GM12875 (cell line): ENCODE data around the gene DOCK2.

Experiments
- H3K4me3 ChIP-seq: one replicate; pipeline ENCODE4 v1.5.1; 2011; ENCODE audit warnings: low read depth, low read length, control low read depth
- TF ChIP-seq, protein P1 (sequence below): IDR thresholded peaks from 2 replicates; pipeline ENCODE4 v1.5.1; 2011; ENCODE audit warnings: low read depth, mild to moderate bottlenecking, control low read depth, inconsistent platforms, low read length, moderate library complexity, borderline replicate concordance; ENCODE audit not compliant: insufficient read depth

Gene DOCK2

DNA sequence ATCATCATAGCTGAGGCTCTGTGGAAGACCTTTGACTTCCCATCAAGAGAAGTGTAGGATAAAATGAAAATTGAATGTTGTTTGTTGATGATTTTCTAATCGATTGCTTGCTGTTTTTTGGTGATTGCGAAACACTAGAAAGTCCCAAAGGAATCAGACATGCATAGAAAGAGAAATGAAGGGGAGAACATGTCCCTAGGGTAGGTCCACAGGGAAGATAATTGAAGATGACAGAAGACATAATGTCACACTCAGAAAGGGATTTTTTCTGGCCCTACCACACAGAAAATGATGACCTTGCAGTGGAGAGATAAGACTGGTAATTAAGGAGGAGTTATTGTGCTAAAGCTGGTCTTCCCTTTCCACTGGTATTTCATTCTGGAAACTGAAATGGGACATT, 280.4 kb downstream of the DOCK2 start:
- TF ChIP-seq, protein P1, sequence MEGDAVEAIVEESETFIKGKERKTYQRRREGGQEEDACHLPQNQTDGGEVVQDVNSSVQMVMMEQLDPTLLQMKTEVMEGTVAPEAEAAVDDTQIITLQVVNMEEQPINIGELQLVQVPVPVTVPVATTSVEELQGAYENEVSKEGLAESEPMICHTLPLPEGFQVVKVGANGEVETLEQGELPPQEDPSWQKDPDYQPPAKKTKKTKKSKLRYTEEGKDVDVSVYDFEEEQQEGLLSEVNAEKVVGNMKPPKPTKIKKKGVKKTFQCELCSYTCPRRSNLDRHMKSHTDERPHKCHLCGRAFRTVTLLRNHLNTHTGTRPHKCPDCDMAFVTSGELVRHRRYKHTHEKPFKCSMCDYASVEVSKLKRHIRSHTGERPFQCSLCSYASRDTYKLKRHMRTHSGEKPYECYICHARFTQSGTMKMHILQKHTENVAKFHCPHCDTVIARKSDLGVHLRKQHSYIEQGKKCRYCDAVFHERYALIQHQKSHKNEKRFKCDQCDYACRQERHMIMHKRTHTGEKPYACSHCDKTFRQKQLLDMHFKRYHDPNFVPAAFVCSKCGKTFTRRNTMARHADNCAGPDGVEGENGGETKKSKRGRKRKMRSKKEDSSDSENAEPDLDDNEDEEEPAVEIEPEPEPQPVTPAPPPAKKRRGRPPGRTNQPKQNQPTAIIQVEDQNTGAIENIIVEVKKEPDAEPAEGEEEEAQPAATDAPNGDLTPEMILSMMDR = no peak
- H3K4me3 ChIP-seq = no peak overlapping the region

DNA sequence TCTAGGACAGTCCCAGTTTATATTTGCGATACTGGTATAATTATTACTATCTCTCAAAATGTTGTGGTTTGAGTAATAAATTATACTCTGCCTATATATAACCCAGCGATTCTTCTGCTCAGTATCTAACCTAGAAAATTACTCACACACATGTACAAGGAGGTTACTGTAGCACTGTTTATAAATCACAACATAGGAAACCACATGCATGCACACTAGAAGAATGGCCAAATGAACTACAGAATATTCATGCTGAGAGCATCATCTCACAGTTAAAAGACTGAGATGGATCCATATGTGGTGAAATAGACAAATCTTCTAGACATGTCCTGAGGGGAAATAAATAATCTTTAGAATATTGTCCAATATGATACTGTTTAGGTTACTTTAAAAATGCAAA, 281.2 kb downstream of the DOCK2 start:
- TF ChIP-seq, protein P1 = no peak
- no peak overlapping the region for H3K4me3 ChIP-seq

DNA sequence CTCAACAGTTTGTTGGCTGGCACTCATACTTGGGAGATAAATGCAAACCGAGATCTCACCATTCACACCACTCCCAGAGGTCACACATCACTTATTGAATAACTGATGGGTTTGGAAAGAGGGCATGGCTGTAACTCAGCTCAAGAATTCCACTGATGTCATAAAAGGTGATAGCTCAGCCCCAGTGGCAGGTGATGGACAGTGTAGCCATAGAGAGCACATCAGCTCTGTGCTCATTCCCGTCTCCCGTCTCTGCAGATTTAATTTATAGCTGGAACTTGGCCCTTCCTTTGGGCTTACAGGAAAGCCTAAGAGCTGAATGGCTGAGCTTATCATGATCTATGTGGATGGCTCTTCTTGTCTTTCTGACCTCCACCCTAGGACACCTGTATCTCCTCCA, 283.4 kb downstream of the DOCK2 start:
- no peak overlapping the region for H3K4me3 ChIP-seq
- TF ChIP-seq, protein P1 = no peak

DNA sequence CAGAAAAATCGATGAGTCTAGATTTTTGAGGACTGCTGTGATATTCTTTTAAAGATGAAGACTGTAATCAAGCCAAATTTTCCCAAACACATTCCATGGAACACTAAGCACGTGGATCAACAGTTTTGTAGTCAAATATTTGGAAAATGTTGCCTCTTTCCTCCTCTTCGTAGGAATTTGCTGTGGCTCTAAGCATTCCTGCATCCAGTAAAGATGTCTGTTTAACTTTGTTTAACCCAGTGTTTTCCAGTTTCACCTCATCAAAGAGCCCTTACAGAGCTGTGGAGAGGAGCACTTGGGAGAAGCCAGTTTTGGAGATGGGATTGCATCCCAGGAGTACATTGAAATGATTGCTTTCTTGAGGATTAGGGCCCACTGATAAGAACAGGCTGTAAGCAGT, 284.3 kb downstream of the DOCK2 start:
- TF ChIP-seq, protein P1 = no peak
- H3K4me3 ChIP-seq = no peak overlapping the region

DNA sequence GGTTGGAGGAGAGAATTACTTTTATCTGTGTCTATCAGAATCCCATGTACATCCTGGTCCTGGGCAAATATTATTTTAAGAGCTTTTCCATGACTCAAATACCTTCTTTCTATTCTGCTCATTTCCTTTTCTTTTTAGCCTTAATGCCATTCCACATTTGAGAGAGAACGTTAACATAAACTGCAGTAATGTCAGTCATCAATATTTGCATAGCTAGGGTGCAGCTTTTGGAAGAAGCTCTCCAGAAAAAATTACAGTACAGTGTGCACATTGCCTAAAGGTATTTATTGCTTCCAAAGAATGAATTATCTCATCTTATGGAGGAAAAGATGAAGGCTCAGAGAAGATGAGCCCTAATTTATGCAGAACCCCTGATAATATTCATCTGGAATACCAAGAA, 284.9 kb downstream of the DOCK2 start:
- TF ChIP-seq, protein P1 = no peak
- H3K4me3 ChIP-seq = no peak overlapping the region

DNA sequence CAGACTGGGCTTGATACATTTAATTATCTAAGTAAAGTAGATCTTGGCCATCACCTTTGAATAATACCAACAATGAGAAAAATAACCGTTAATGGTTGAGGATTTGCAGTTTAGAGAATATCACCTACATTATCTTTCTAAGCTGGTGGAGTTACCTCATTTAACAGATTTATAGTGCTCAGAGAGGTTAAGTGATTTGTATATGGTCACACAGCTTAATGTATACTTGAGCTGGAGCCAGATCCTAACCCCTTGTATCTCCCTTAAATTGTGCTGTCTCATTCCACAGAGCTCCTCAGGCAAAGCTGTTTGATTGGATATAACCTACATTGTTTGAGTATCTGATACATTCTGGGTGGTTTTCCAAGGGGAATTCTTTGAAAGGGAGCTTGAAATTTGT, 285.4 kb downstream of the DOCK2 start:
- H3K4me3 ChIP-seq = no peak overlapping the region
- TF ChIP-seq, protein P1 = no peak

DNA sequence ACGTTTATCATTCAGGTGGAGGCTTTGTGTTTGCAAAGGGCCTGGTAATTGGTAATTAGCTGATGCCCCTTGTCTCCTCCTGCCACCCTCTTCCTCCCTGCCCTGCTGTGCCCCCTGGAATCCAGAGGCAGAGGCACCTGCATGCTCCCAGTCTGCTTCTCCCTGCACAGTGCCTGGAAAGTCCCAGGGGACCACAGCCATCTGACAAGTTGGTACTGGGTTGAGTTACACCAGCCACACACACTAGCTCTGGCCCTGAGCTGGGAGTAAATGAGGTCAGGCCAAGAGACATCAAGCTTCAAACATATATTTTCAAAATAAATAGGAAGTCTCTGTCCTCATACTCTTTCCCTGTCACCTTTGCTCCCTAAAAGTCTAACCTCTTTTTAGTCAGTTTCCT, 286.9 kb downstream of the DOCK2 start:
- no peak overlapping the region for H3K4me3 ChIP-seq
- TF ChIP-seq, protein P1 = no peak
